GM19324 (cell line): ENCODE data around the gene REPIN1.

Source experiments
- ATAC-seq: cut with Tn5 transposase; IDR thresholded peaks from one replicate; pipeline ENCODE4 v1.9.1; 2021; ENCODE audit warnings: mild to moderate bottlenecking, moderate library complexity; ENCODE audit not compliant: unreplicated experiment, low FRiP score

REPIN1 gene

GRCh38 chr7:150359622-150360362, 8.8 kb upstream of the REPIN1 start:
- no peak for ATAC-seq

GRCh38 chr7:150360363-150361058, 8.1 kb upstream of the REPIN1 start:
- no peak for ATAC-seq

GRCh38 chr7:150361402-150361801, 7.2 kb upstream of the REPIN1 start:
- ATAC-seq, result no peak

- no peak for ATAC-seq
Measured at GRCh38 chr7:150361807-150362621, 6.6 kb upstream of the REPIN1 start.

- ATAC-seq, result no peak
Measured at GRCh38 chr7:150363370-150363769, 5.3 kb upstream of the REPIN1 start.

GRCh38 chr7:150363872-150364271, 4.8 kb upstream of the REPIN1 start:
- ATAC-seq, result no peak

- ATAC-seq, result no peak
Measured at GRCh38 chr7:150365194-150365593, 3.4 kb upstream of the REPIN1 start.

GRCh38 chr7:150365673-150366398, 2.8 kb upstream of the REPIN1 start:
- no peak for ATAC-seq

- no peak for ATAC-seq
Measured at GRCh38 chr7:150367677-150368095, 936 bp upstream of the REPIN1 start.

GRCh38 chr7:150368884-150369747, 494 bp downstream of the REPIN1 start:
- ATAC-seq, result peak; percentile 37

- ATAC-seq, result no peak
Measured at GRCh38 chr7:150369748-150370501, 1.3 kb downstream of the REPIN1 start.

- no peak for ATAC-seq
Measured at GRCh38 chr7:150370612-150371071, 2.0 kb downstream of the REPIN1 start.

GRCh38 chr7:150371131-150371995, 2.7 kb downstream of the REPIN1 start:
- no peak for ATAC-seq

GRCh38 chr7:150371996-150372270, 3.3 kb downstream of the REPIN1 start:
- no peak for ATAC-seq

GRCh38 chr7:150372271-150373048, 3.8 kb downstream of the REPIN1 start:
- ATAC-seq, result no peak

GRCh38 chr7:150373049-150373801, 4.6 kb downstream of the REPIN1 start:
- ATAC-seq, result no peak

- ATAC-seq, result no peak
Measured at GRCh38 chr7:150374026-150374425, 5.4 kb downstream of the REPIN1 start.
